GM21723 (cell line): ENCODE results near the gene STXBP1.

Experiments
- ATAC-seq: cut with Tn5 transposase; IDR thresholded peaks from one replicate; pipeline ENCODE4 v1.9.1; 2021; ENCODE audit warnings: mild to moderate bottlenecking, moderate library complexity; ENCODE audit not compliant: unreplicated experiment

The STXBP1 gene

DNA sequence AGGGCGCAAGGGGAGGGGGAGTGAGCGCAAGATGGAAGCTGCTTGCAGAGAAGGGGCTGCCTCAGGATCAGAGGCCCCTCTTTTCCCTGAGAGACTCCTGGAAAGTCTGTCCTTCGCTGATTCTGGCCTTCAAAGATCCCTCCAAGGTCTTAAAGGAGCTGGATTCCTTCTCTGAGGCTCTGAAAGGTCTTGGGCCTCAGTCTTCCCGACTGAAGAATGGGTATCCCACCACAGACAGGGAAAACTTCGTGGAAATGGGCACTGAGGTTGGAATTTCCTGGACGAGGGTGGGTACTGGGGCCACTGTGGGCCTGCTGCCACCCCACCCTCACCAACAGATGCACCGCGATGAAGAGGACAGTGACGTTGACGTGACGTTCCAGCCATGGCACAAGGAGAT lies 100.3 kb downstream of the STXBP1 start:
- ATAC-seq: no peak

DNA sequence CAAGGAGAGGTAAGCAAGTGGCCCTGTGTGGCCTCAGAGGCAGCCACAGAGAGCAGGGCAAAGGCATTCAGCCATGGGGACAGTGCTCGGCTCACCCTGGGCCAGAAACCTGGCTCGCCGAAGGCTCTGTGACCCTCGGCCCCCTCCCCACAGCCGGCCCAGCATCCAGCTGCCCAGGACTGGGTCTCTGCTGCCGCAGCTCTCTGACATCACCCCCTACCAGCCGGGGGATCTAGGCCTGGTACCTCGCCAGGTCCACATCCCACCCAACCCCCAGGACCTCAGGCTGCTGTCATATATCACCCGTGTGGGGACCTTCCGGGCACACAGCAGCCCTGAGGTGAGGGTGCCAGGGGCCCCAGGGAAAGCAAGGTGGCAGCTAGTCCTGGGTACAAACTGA lies 100.8 kb downstream of the STXBP1 start:
- ATAC-seq: no peak

DNA sequence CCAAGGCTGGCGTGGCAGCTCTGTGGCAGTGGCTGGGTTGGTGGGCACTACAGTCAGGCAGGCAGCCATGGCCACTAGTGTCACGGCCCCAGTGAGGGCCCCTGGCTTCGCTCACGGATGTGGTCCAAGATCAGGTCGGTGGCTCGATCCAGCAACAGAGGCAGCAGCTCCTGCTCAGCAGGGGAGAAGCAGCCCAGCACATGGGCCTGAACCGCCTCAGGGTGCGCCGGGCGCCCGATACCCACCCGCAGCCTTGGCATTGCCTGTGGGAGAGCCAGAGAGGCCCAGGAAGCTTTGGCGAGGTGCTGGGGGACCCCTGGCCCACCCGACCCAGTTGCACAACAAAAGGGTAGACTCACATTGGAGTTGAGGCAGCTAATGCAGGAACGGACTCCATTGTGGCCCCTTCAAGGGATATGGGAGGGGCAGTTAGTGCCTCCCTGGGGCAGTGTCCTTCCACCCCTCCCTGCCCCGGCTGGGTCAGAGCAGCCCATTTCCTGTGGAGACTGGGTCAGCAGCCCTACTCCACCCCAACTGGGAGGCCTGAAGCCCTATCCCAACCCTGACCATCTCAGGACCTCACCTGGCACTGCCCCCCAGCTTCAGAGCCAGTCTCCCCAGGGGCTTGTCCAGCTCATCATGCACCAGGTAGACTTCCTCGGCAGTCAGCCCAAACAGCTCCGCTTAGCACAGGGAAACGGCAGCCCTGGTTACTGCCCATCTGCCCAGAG lies 102.1 kb downstream of the STXBP1 start:
- ATAC-seq: no peak

DNA sequence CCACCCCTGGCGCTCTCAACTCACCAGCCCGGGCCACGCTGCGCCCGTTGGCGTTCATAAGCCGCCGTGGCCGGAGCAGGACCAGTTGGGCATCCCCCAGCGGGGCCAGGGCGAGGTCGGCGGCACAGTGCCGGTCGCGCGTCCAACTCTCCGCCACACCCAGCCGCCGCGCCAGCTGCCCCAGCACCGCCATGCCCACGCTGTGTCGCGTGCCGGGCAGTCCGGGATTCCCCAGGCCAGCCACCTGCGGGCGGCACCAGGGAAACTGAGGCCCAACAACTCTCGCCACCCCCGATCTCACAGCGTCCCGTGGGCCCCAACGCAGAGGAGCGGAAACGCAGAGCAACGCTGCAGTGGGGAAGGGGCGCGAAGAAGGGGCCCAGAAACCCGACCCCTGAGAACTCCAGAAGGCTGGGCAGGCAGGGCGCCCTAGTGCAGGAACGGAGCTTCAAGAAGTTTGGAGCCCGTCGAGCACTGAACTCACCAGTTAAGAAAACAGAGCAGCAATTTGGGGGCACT lies 102.9 kb downstream of the STXBP1 start:
- no peak for ATAC-seq

DNA sequence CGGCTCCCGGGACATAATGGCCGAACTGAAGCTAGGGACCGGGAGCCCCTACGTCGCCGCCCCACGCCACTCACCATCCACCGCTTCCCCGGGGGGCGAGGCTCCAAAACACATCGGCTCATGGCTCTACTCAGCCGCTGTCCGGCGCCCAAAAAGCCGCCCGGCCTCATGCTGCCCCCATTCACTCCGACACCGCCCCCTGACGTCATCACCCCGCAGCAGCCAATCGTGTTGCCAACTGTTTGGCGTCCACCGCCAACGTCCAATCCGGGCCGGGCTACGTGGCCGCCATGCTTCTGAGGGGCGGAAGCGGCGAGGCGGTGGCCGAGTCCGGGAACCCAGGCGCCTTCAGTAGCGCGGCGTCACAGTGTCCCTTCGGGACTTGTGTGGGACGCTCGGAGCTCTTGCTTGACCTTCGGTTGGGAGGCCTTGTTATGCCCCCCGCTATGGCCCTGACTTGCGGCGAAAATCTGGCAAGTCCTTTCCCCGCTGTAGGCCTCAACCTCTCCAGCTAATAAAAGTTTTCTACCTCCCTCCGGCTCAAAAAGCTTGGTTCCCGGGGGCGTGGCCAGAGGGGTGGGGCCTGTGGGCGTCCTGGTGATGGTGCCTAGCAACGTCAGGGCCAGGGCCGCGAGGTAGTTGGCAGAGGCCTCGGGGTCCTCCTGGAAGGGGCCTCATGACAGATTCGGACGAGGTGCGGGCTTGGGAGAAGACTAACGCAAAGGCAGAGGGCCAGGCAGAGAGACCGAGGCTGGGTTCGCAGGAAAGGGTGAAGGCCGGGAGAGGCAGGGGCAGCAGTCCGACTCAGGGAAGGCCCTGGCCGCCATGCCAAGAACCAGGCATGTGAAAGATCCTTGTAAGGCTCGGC lies 103.6 kb downstream of the STXBP1 start, which contains the start of the genes PTRH1 and TTC16:
Gene PTRH1 (minus strand): TSS at position 194 of the 868 bp plus-strand sequence. CDS start 24 bp downstream, at position 170.
Gene TTC16 (plus strand): TSS at position 610 of the 868 bp plus-strand sequence. CDS start 67 bp downstream, at position 677.
- ATAC-seq: peak; percentile 91

DNA sequence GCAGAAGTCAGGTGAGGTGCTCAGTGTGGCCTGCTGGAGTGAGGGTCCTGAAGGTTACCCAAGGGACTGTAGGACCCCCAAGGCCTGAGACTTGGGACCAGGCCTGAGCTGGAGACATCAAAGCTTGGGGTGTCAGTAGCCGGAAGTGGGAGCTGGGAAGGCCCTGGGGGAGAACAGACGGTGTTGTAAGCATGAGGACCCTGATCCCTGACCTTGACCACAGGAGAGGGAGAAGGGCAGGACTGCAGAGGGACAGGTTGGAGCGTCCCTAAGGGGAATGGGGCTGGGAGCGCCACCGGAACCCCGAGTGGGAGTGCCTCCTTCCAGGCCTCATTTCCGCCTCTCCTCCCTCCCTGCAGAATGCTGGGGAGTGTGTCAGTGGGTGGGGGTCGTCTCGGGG lies 104.3 kb downstream of the STXBP1 start:
- no peak for ATAC-seq

DNA sequence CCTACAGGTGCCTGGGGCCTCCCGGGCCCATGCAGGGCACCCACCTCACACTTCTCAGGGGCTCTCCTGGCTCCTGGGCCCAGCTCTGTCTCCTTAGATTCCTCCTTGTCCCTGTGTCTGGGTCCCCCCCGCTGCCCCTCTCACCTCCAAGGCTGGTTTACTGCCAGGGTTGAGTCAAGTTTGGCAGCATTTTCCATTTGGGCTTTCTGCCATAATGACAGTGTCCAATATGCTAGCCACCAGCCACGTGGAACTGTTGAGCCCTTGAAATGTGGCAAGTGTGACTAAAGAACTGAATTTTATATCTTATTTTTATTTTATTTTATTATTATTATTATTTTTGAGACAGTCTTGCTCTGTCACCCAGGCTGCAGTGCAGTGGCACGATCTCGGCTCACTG lies 105.7 kb downstream of the STXBP1 start:
- no peak for ATAC-seq

DNA sequence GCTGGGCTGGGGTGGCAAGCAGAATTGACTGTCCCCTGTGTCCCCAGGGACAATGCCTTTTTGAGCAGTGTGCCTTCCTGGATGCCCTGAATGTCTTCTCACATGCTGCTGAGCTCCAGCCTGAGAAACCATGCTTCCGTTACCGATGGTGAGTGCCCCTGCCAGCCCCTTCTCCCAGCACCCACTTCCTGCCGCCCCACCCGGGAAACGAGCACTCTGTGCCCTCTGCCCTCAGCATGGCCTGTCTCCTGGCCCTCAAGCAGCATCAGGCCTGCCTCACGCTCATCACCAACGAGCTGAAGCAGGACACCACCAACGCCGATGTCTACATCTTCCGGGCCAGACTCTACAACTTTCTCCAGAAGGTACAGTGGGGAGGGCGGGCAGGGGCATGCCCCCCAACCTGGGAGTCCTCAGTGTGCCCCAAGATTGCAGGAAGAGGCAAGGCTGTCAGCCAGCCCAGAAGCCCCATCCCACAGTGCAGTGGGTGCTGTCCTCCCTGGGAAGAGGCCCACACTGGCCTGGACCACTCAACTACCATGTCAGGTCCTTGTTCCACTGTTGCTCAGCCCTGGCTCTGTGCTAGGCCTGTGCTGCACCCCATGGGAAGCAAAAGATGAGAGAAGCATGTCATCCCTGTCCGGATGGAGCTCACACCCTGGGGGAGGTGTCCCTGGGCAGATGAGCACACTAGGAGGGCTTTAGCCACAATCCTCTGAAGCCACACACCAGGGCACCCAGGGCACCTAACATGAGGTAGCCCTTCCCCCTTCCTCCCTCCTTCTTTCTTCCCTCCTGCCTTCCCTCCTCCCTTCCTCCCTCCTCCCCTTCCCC lies 108.2 kb downstream of the STXBP1 start:
- no peak for ATAC-seq

DNA sequence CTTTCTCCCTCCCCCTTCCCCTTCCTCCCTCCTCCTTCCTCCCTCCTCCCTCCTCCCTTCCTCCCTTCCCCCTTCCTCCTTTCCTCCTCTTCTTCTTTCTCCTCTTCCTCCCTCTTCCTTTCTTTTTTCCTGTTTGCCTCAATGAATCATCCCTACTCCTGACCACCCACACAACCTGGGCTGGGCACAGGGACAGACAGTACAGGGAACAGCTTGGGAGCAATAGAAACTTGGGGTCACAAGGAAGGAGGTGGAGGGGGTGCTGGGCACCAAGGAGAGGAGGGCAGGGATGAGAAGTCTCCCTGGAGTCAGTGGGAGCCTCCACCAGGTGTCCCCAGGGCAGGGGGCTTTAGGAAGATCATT lies 108.8 kb downstream of the STXBP1 start:
- ATAC-seq: no peak

DNA sequence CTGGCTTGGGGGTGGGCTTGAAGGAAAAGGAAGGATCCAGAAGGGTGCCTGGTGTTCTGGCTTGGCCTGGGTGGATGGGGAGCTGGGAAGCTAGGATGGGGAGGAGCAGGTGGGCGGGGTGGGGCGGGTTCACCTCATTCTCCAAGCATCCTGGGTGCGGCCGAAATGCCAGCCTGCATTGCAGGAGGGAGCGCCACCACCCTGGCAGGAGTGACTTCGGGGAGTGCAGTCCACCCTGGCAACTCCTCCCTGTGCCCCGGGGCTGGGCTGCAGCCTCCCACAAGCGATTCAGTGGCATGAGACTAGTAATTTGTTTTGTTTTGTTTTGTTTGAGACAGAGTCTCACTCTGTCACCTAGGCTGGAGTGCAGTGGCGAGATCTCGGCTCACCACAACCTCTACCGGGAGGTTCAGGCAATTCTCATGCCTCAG lies 109.3 kb downstream of the STXBP1 start:
- no peak for ATAC-seq

DNA sequence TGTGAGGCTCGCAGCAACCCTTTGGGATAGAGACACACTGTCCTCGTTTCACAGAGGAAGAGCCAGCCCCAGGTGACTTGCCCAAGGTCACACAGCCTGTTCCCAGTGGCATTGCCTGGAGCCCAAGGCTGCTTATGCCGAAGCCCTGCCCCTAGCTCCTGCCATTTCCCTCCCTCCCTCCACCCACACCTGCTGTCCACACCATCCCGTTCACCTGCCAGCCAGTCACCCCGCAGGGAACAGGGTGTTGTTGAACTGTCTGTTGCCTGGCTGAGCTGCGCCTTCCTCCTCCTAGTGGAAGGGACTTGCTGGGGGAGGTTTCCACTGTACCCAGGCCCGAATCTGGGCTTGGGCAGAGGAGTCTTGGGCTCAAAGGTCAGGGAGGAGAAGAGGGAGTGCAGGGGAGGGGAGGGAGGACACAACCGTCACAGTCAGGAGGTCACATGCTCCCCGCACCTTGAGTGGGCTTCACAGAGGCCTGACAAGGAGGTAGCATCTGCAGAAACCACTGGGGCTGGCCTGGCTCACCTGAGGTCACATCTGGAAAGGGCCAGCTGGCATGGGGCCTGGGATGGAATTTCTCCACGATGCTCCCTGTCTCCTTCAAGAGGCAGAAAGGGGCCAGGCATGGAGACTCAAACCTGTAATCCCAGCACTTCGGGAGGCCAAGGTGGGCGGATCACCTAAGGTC lies 110.1 kb downstream of the STXBP1 start:
- no peak for ATAC-seq

DNA sequence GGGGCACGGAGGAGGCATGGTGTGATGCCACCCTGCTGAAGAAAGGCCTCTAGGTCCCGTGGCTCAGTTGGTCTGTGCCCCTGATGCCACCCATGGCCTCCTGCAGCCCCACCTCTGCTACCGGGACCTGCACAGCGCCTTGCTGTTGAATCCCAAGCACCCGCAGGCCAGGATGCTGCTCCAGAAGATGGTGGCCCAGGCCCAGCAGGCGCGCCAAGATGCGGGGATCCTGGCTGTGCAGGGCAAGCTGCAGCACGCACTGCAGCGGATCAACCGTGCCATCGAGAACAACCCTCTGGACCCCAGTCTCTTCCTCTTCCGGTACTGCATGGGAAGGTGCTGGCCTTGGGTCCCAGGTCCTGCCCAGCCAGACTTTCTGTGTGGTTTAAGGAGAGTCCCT lies 110.9 kb downstream of the STXBP1 start:
- ATAC-seq: no peak

DNA sequence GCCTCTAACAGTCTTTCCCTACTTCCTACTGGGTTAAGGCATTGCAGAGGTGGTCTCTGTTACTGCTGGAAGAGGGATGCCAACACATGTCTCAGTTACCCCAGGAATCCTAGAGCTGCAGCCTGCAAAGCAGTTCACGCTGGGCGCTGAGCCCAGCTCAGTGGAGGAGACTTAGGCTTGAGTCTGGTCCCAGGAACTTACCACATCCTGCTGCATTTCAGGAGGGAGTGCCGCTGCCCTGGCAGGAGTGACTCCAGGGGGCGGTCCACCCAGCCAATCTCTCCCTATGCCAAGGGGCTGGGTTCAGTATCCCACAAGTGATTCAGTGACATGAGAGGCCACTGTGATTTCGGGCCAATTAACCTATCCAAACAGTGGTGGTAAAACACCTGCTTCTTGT lies 111.4 kb downstream of the STXBP1 start:
- ATAC-seq: no peak

DNA sequence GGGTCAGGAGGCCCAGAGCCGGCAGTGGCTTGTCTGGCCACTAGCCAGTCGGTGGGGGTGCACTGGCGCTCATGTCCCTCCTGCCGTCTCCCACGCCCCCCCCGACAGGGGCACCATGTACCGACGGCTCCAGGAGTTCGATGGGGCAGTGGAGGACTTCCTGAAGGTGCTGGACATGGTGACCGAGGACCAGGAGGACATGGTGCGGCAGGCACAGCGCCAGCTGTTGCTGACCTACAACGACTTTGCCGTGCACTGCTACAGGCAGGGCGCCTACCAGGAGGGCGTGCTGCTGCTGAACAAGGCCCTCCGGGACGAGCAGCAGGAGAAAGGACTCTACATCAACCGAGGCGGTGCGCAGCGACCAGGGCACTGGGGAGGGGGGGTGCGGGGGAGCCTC lies 111.9 kb downstream of the STXBP1 start:
- ATAC-seq: no peak

DNA sequence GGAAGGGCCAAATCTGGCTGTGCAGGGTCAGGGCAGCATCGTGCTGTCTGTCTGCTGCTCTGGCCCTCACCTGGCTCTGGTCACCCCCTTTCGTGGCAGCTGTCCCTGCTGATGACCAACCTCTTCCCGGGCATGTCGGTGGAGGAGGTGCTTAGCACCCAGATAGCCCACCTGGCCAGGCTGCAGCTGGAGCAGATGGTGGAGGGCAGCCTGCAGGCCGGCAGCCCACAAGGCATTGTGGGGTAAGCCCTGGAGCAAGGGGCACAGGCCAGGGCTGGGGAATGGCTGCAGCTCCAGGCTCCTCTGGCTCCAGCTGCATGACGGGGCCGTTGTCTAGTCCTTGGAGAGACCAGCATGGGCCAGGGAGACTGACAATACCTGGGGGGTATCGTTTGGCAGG lies 114.8 kb downstream of the STXBP1 start:
- ATAC-seq: no peak

DNA sequence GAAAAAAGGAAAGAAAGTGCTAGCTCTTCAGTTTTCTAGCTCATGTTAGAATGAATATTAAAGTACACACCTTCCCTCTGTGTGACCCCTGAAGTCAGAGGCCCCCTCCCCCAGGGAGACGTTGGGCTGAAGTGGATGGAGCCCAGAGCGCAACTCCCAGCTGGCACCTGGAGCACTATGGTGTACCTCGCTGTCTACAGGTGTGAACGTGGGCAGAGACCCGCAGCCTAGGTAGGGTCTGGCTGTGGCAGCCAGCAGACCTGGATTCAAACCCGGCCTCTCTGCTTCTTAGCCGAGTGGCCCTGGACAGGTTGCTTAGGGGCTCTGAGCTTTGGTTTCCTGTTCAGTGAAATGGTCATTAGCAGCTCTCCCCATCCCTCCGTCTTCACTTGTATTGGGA lies 116.7 kb downstream of the STXBP1 start:
- ATAC-seq: no peak

DNA sequence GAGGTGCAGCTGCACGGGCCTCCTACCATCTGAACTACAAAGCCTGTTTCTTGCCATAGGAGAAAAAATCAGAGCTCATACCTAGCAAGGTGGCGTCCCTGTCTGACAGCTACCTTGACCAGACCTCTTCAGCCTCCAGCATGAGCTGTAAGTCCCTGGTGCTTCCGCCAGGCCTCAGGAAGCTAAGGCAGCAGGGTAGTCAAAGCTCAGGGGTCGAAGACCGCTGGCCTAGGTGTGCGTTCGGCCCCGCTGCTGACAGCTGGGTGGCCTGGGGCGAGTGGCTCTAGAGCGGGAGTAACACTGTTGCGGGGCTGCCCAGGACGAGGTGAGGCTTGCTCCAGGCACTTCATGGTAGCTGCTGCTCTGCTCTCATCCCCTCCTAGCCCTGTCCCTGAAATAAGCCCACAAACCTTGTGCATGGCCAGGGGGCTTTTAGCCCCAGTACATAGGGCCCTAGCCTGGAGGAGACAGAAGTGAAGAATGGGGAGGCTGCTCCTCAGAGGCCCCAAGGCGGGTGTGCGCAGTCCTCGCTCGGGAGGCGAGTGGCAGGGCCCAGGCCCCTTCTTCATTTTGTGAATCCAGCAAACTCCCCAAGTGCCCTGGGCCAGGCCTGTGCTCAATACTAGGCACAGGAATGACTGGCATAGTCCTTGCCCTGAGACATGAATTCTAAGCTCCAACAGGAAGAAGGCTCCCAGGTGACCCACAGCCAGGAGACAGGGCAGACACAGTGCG lies 117.6 kb downstream of the STXBP1 start:
- no peak for ATAC-seq

DNA sequence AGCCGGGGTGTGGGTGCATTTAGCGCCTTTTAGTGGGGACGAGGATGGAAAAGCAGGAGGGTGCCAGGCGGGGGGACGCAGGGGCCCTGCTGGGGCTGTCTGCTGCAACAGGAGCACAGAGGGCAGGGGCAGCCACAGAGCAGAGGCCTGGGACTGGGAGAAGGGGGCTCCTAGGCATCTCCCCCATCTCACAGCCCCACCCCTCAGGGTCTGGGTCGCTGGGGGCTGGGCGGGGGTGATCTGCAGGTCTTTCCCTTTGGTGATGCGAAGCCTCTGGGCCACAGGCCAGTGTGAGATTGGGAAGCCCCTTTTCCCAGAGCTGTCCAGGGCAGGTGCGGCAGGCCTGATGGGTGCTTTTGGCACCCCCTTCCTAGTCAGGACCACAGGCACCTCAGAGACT lies 118.2 kb downstream of the STXBP1 start:
- ATAC-seq: no peak

DNA sequence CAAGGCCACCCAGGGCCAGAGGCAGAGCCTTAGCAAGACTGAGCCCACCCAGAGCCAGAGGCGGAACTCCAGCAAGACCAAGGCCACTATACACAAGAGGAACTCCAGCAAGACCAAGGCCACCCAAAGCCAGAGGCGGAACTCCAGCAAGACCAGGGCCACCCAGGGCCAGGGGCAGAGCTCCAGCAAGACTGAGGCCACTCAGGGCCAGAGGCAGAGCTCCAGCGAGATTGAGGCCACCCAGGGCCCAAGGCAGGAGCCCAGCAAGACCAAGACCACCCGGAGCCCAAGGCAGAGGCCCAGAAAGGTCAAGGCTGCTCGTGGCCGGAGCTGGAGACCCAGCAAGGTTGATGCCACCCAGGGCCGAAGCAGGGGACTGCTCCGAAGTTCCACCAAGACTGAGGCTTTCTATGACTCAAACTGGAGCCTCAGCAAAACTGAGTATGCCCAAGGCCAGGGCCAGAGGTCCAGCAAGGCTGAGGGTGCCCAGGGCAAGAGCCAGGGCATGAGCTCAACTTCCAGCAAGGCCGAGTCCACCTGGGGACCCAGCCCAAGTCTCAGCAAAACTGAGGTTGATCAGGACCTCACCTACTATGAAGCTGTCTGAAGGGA lies 118.8 kb downstream of the STXBP1 start:
- ATAC-seq: no peak
